HG02943 (cell line): ENCODE results near the gene KMT2E.

Experiments used
- ATAC-seq: cut with Tn5 transposase; IDR thresholded peaks from one replicate; pipeline ENCODE4 v1.9.1; 2021; ENCODE audit warnings: mild to moderate bottlenecking, low read depth, moderate library complexity; ENCODE audit not compliant: unreplicated experiment

Gene KMT2E

GRCh38 chr7:105060923-105061322, 46.9 kb downstream of the KMT2E start:
- ATAC-seq: no peak

- no peak for ATAC-seq
These were observed 51.1 kb downstream of the KMT2E start for GRCh38 chr7:105065104-105065503.

GRCh38 chr7:105067691-105068090, 53.7 kb downstream of the KMT2E start:
- no peak for ATAC-seq

- ATAC-seq: no peak
These were observed 54.9 kb downstream of the KMT2E start for GRCh38 chr7:105068886-105069285.

DNA sequence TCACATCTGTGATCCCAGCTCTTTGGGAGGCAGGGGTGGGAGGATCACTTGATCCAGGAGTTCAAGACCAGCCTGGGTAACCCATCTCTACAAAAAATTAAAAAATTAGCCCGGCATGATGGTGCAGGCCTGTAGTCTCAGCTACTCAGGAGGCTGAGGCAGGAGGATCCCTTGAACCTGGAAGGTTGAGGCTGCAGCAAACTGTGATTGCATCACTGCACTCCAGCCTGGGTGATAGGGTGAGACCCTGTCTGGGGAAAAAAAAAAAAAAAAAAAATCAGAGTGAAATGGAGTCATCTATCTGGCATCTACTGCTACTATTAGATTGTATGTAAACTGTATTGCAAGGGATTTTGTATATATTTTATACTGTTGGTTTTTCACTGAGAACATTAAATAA, 59.1 kb downstream of the KMT2E start:
- no peak for ATAC-seq

- no peak for ATAC-seq
These were observed 65.3 kb downstream of the KMT2E start for GRCh38 chr7:105079348-105079747.

DNA sequence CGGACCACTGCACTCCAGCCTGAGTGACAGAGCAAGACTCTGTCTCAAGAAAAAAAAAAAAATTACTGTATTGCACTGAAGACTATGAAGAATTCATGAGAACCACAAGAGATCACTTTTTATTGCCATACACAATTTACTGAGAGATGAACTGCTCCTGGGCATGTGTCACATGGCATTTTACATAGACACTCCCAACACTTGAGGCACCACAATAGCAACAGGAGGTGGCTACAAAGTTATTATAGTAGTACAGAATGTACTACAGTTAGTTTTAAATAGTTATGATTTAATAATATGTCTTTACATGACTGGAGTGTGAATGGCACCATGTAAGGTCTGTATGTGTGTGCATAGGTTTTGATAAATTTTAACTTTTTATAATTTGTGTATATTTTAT, 70.6 kb downstream of the KMT2E start:
- ATAC-seq: no peak

GRCh38 chr7:105086850-105087249, 72.8 kb downstream of the KMT2E start:
- ATAC-seq: no peak

DNA sequence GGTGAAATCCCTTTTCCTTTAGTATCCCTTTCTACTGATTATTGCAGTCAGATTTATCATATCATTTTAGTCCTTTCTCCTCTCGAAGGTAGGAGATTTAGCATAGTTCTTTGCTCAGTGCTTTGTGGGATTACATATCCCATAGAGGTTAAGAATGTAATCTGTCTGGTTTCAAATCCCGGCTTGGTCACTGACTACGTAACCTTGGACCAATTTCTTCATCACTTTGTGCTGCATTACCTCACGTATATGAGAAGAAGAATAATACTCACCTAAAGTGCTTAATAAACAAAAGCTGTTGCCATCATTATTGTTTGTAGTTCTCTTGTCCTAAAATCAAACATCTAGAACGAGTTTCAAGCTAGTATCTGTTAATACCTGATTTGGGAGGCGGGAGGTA, 74.0 kb downstream of the KMT2E start:
- ATAC-seq: no peak

DNA sequence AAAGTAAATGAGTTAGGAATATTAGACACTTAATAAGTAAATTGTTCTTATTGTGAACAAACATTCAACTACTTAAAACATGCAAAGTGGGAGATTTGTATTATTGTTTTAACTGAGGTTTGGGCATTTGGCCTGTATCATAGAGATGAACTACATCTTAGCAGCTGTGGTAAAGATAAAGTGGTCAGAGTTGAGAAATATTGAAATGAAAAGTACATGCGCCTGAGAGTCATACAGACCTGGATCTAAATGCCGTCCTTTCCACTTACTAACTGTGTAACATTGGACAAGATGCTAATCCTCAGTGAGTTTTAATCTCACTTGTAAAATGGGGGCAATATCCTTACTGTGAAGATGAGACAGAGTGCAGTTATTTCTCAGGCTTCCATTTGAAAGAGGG, 74.5 kb downstream of the KMT2E start:
- ATAC-seq: no peak

DNA sequence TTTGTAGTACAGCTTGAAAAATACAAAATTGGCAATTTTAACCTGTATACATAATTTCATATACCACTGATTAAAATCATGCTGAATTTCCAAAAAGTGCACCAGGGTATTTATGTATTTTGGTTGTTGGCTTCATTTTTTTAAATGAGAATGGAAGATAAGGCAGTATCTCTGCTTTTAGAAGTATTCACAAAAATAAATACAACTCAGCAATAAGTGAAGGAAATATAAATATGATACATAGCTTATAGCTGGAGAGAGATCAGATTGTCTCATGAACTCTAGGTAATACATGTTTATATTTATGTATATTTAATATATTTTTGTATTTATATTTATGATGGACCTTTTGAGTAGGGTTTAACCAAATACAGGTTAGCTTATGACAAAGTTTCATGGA, 81.0 kb downstream of the KMT2E start:
- no peak for ATAC-seq

- ATAC-seq: no peak
These were observed 82.3 kb downstream of the KMT2E start for GRCh38 chr7:105096306-105096705.

- no peak for ATAC-seq
These were observed 83.6 kb downstream of the KMT2E start for GRCh38 chr7:105097619-105098018.

DNA sequence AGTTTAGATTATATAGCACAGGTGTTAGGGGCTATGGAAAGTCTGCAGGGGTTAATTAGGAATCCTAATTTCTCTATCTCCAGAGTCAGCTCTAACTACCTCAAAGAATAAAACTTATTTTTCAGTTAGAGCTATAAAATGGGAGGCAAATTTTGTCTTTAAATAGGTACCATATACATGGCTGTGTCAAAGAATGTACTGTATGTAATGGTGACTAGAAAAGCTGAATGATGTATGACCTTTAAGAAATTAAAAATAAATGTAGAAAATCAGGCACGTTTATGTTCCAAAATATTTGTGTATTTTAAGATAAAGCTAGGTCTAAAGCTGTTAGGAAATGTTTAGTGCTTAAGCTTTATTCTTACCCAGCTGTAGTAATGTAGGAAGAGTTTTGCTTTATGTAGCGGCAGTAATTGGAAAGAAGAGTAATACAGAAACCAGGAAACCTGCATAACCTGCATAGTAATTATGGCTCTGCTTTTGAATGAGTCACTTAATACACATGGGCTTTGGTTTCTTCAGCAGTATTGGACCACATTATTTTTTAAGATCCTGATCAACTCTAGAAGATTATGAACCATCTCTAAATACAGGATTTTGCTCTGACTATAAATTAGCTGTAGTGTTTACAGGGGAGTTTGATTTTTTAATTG, 85.0 kb downstream of the KMT2E start:
- peak; percentile 78 for ATAC-seq

DNA sequence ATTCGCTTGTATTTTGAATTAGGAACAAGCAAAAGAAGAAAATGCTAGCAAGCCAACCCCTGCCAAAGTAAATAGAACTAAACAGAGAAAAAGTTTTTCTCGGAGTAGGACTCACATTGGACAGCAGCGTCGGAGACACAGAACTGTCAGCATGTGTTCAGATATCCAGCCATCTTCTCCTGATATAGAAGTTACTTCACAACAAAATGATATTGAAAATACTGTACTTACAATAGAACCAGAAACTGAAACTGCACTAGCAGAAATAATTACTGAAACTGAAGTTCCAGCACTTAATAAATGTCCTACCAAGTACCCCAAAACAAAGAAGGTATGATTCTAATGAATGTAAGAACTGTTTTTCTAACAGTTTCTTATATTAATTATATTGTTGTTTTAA, 87.9 kb downstream of the KMT2E start:
- ATAC-seq: no peak

GRCh38 chr7:105102557-105103352, 88.8 kb downstream of the KMT2E start:
- no peak for ATAC-seq

DNA sequence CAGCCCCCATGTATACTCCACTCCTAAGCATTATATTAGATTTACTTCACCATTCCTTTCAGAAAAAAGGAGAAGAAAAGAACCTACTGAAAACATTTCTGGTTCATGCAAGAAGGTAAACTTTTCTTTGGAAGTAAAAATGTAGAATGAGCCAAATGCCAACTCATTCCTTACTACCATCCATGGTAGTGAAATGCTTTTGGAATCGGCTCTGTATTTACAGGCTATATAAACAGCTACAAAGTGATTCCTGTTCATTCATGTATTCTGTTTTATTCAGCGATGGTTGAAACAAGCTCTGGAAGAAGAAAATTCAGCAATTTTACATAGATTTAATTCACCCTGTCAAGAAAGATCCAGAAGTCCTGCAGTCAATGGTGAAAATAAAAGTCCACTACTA, 91.6 kb downstream of the KMT2E start:
- no peak for ATAC-seq

- no peak for ATAC-seq
These were observed 92.5 kb downstream of the KMT2E start for GRCh38 chr7:105106473-105106872.

- no peak for ATAC-seq
These were observed 93.5 kb downstream of the KMT2E start for GRCh38 chr7:105107458-105107857.

DNA sequence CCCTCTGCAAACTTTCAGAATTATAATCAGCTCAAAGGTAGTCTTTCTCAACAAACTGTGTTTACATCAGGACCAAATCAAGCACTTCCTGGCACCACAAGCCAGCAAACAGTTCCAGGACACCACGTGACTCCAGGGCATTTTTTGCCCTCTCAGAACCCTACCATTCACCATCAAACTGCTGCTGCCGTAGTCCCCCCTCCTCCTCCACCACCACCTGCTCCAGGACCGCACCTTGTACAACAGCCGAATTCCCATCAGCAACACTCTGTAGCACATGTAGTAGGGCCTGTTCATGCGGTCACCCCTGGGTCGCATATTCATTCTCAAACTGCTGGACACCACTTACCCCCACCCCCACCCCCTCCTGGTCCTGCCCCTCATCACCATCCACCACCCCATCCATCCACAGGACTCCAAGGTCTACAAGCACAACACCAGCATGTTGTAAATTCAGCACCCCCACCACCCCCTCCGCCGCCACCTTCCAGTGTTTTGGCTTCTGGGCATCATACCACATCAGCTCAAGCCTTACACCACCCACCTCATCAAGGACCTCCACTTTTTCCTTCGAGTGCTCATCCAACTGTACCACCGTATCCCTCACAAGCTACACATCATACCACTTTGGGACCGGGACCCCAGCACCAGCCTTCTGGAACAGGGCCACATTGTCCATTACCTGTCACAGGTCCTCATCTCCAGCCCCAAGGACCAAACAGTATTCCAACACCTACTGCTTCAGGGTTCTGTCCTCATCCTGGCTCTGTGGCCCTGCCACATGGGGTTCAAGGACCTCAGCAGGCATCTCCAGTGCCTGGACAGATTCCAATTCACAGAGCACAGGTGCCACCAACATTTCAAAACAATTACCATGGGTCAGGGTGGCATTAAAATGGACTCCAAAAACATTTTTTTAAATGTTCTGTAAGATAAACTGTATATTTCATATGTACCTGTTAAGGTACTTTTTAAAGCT, 98.7 kb downstream of the KMT2E start:
- ATAC-seq: no peak
